Common myeloid progenitor, CD34-positive (primary cell): ENCODE data around the gene HCN4.

Source experiments
- CTCF ChIA-PET: fragments of 350-600 bp; sonication (Branson Sonifier 250); formaldehyde crosslinking; loops from one replicate; lab custom pipeline; 2021; ENCODE audit warnings: antibody characterized with exemption; lab: Charles Lee
- POLR2A ChIA-PET: fragments of 350-600 bp; sonication (Branson Sonifier 250); formaldehyde crosslinking; loops from one replicate; lab custom pipeline; 2021; ENCODE audit warnings: antibody characterized with exemption; lab: Charles Lee
- DNase-seq, 3 donors: peaks; one replicate each; pipeline versions ENCODE4 v3.0.0 to v3.0.0-alpha.2; 2013
- H3K27ac ChIP-seq, 2 experiments: 1 replicate in 1 of 2; 2 replicates in 1 of 2; pipeline ENCODE4 v1.7.0; 2013; ENCODE audit warnings: inconsistent platforms in 2 of 2, low read length in 2 of 2, mild to moderate bottlenecking in 2 of 2, low read depth in 1 of 2, moderate library complexity in 1 of 2; ENCODE audit not compliant: severe bottlenecking in 2 of 2, insufficient read depth in 1 of 2, poor library complexity in 1 of 2
- H3K27me3 ChIP-seq, 5 experiments: replicated peaks in 2 of 5; 1 replicate in 3 of 5; 2 replicates in 2 of 5; pipeline versions ENCODE4 v1.6.1 to v1.7.0; 2013; ENCODE audit warnings: low read length in 4 of 5, mild to moderate bottlenecking in 2 of 5, moderate library complexity in 2 of 5, inconsistent platforms in 1 of 5; ENCODE audit not compliant: insufficient read depth in 5 of 5, control insufficient read depth in 4 of 5
- H3K36me3 ChIP-seq, 4 experiments: 1 replicate in 2 of 4; 2 replicates in 2 of 4; pipeline versions ENCODE4 v1.6.1 to v1.7.0; 2013; ENCODE audit warnings: low read length in 3 of 4, control low read depth in 1 of 4, mild to moderate bottlenecking in 1 of 4; ENCODE audit not compliant: control insufficient read depth in 4 of 4, insufficient read depth in 4 of 4
- H3K4me1 ChIP-seq, 4 experiments: 1 replicate in 3 of 4; 2 replicates in 1 of 4; pipeline versions ENCODE4 v1.6.1 to v1.7.1; 2013; ENCODE audit warnings: low read length in 3 of 4, mild to moderate bottlenecking in 3 of 4, control low read depth in 1 of 4, inconsistent platforms in 1 of 4, moderate library complexity in 1 of 4; ENCODE audit not compliant: control insufficient read depth in 4 of 4, insufficient read depth in 4 of 4; ENCODE audit errors: control extremely low read depth in 1 of 4
- H3K4me3 ChIP-seq, 7 experiments: 1 replicate in 4 of 7; 2 replicates in 3 of 7; pipeline versions ENCODE4 v1.5.1 to v1.7.0; 2013; ENCODE audit warnings: mild to moderate bottlenecking in 7 of 7, low read length in 6 of 7, moderate library complexity in 6 of 7, inconsistent platforms in 2 of 7, low read depth in 2 of 7, control low read depth in 1 of 7; ENCODE audit not compliant: insufficient read depth in 4 of 7, control insufficient read depth in 1 of 7; ENCODE audit errors: extremely low read depth in 1 of 7
- H3K9me3 ChIP-seq, 5 experiments: 1 replicate in 4 of 5; 2 replicates in 1 of 5; pipeline versions ENCODE4 v1.6.1 to v1.7.1; 2013; ENCODE audit warnings: low read length in 4 of 5, mild to moderate bottlenecking in 2 of 5, inconsistent platforms in 1 of 5, low read depth in 1 of 5, moderate library complexity in 1 of 5; ENCODE audit not compliant: control insufficient read depth in 4 of 5, insufficient read depth in 2 of 5; ENCODE audit errors: control extremely low read depth in 1 of 5
- WGBS: methylation state at CpG from one replicate; pipeline ENCODE4 v1.1.5; 2013; ENCODE audit not compliant: insufficient coverage; 5-methylcytosine and 5-hydroxymethylcytosine counted together

Gene HCN4

DNA sequence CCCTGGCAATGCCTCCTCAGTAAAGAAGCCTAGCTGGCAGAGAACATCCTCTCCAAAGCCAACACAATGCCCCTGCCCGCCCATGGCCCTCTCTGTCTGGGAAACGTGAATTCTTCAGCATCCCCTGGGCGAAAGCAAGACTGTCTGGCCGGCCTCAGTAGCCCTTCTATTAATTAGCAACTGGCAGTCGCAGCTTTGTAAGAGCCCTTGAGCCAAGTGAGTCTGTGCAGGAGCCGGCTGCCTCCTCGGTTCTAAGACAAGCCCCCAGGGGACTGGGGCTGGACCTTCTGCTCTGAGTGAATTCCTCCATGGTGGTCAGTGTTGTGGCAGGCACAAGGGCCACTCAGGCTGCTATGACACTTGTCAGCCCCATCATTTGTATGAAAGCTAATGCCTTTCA, 7.4 kb downstream of the HCN4 start:
- Histone ChIP-seq H3K36me3 (no peaks in the 10 kb centered on the region), H3K27me3 (peaks cover 0 to 96% (median 19%) of the 10 kb centered on the region in 5 experiments), H3K27ac (no peak overlapping the region), H3K4me1 (no peaks in the 10 kb centered on the region), H3K9me3 (no peaks in the 10 kb centered on the region), H3K4me3 (no peak overlapping the region)
- ChIA-PET CTCF (no interaction called here), POLR2A (no interaction called here)
- WGBS, result 81% methylated on average over 7 of the region's 7 CpGs
- DNase-seq, result no peak

GRCh38 chr15:73359651-73360050, 9.1 kb downstream of the HCN4 start:
- no peak for DNase-seq
- 74% methylated on average over 5 of the region's 5 CpGs for WGBS
- CTCF ChIA-PET, result no interaction called here
- Histone ChIP-seq H3K27ac (no peak overlapping the region), H3K4me3 (no peak overlapping the region), H3K27me3 (peaks cover 0 to 86% (median 20%) of the 10 kb centered on the region in 5 experiments), H3K4me1 (no peaks in the 10 kb centered on the region), H3K9me3 (no peaks in the 10 kb centered on the region), H3K36me3 (no peaks in the 10 kb centered on the region)
- POLR2A ChIA-PET, result no interaction called here

- Histone ChIP-seq H3K36me3 (no peaks in the 10 kb centered on the region), H3K27me3 (peaks cover 0 to 84% (median 19%) of the 10 kb centered on the region in 5 experiments), H3K4me1 (no peaks in the 10 kb centered on the region), H3K27ac (no peak overlapping the region), H3K9me3 (no peaks in the 10 kb centered on the region), H3K4me3 (no peak overlapping the region)
- ChIA-PET POLR2A (no interaction called here), CTCF (interaction anchor here (1.7 kb wide), 1 partner anchor 16 kb away, joined by 4 read pairs; no protein-coding TSS in a partner anchor)
- no peak for DNase-seq
- 79% methylated on average over 7 of the region's 9 CpGs for WGBS
Observed at GRCh38 chr15:73357999-73358665, 10.6 kb downstream of the HCN4 start.

- ChIA-PET POLR2A (interaction anchor here (0.6 kb wide), 1 partner anchor 10 kb away, joined by 3 read pairs; no protein-coding TSS in a partner anchor), CTCF (no interaction called here)
- no peaks in the 10 kb centered on the region for H3K9me3 ChIP-seq
- DNase-seq, result no peak
- no peak overlapping the region for H3K27ac ChIP-seq
- no peak overlapping the region for H3K4me3 ChIP-seq
- WGBS, result 96% methylated on average over 3 of the region's 6 CpGs
- H3K27me3 ChIP-seq, result peaks cover 0 to 76% (median 14%) of the 10 kb centered on the region in 5 experiments
- no peaks in the 10 kb centered on the region for H3K36me3 ChIP-seq
- H3K4me1 ChIP-seq, result no peaks in the 10 kb centered on the region
Observed at GRCh38 chr15:73355612-73356265, 13.0 kb downstream of the HCN4 start.

- no peaks in the 10 kb centered on the region for H3K4me1 ChIP-seq
- H3K27me3 ChIP-seq, result peaks cover 0 to 62% (median 12%) of the 10 kb centered on the region in 5 experiments
- H3K4me3 ChIP-seq, result no peak overlapping the region
- CTCF ChIA-PET, result no interaction called here
- H3K9me3 ChIP-seq, result no peaks in the 10 kb centered on the region
- H3K27ac ChIP-seq, result no peak overlapping the region
- no CpG with 5 or more reads among the region's 4 CpGs for WGBS
- DNase-seq, result no peak
- H3K36me3 ChIP-seq, result no peaks in the 10 kb centered on the region
- POLR2A ChIA-PET, result no interaction called here
Observed at GRCh38 chr15:73354241-73354640, 14.5 kb downstream of the HCN4 start.

DNA sequence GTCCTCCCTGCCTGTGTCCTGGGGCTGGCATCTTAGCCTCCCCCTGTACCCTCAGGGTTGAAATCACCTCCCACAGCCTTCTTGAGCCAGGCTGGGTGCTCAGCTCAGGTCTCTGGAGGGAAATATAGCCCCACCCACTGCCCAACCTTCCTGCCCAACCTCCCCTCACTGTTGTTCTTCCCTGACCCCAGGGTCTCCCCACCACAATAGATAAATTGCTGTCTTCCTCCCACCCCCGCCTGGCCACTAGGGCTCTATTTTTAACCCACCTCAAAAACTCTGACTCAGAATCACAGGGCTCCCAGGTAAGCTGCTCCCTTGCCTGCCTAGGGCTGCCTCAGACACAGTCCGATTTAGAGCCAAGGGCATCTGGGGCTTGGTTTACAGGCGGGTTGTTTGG, 15.0 kb downstream of the HCN4 start:
- WGBS, result no CpG with 5 or more reads among the region's 3 CpGs
- peaks cover 0 to 57% (median 12%) of the 10 kb centered on the region in 5 experiments for H3K27me3 ChIP-seq
- ChIA-PET POLR2A (no interaction called here), CTCF (no interaction called here)
- H3K36me3 ChIP-seq, result no peaks in the 10 kb centered on the region
- DNase-seq, result no peak
- H3K27ac ChIP-seq, result no peak overlapping the region
- no peaks in the 10 kb centered on the region for H3K9me3 ChIP-seq
- no peak overlapping the region for H3K4me3 ChIP-seq
- no peaks in the 10 kb centered on the region for H3K4me1 ChIP-seq

GRCh38 chr15:73352082-73352481, 16.7 kb downstream of the HCN4 start:
- ChIA-PET CTCF (no interaction called here), POLR2A (no interaction called here)
- no peaks in the 10 kb centered on the region for H3K4me1 ChIP-seq
- H3K9me3 ChIP-seq, result no peaks in the 10 kb centered on the region
- no peak for DNase-seq
- no peak overlapping the region for H3K4me3 ChIP-seq
- no peak overlapping the region for H3K27ac ChIP-seq
- WGBS, result 100% methylated on average over 6 of the region's 10 CpGs
- peaks cover 0 to 41% (median 12%) of the 10 kb centered on the region in 5 experiments for H3K27me3 ChIP-seq
- H3K36me3 ChIP-seq, result no peaks in the 10 kb centered on the region
